Thyroid gland (tissue), 4 donors: Measurements from ENCODE around the gene ZNF420.
A peak's percentile ranks its signal among the peaks of the same experiment; 100 is the strongest.

Experiments used
- POLR2A ChIP-seq, 2 donors: fragments of 450-650 bp; IDR thresholded peaks; one replicate each; pipeline ENCODE4 v1.6.1; 2017; ENCODE audit warnings: antibody characterized with exemption in 2 of 2, mild to moderate bottlenecking in 2 of 2, moderate library complexity in 1 of 2
- TF ChIP-seq, protein P1 (sequence below), 6 experiments: fragments of 200-600 bp in 3 of 6; fragments of 450-650 bp in 3 of 6; sonication (generic) in 3 of 6; IDR thresholded peaks; one replicate each; pipeline ENCODE4 v1.5.1; 2016 to 2019; ENCODE audit warnings: antibody characterized with exemption in 6 of 6, mild to moderate bottlenecking in 2 of 6, inconsistent platforms in 1 of 6, moderate library complexity in 1 of 6

DNA sequence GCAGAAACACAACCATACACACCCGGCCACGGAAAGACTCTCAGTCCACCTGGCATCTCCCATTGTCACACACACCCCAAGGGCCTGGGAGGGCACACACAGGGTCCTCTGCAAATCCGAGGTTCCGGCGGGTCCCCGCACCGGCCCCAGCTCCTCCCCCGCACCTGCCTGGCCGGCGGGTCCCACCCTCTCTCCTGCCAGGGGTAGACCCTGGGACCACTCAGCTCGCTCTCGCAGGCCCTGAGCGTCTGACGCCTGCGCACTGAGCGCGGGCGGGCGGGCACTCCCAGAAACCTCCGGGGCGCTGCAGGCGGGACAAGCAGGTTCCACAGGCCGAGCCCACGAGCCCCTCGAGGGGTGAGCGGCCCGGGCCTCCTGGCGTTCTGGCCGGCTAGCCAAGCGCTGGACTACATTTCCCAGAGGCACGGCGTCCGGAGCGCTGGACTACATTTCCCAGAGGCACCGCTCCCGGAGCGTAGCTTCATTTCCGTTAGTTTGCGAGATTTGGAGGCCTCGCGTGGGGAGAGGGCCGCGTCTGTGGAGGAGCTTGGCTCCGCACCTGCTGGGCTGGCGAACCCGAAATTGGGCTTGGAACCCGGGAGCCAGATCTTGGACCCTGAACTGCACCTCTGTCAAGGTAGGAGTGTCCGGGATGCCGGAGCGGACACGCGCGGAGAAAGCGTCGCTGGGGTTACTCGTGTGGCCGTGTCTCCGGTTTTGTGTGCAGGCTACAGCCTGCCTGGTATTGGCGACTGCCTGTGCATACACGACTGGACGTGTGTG is at the start of gene ZNF420:
- TF ChIP-seq, protein P1, sequence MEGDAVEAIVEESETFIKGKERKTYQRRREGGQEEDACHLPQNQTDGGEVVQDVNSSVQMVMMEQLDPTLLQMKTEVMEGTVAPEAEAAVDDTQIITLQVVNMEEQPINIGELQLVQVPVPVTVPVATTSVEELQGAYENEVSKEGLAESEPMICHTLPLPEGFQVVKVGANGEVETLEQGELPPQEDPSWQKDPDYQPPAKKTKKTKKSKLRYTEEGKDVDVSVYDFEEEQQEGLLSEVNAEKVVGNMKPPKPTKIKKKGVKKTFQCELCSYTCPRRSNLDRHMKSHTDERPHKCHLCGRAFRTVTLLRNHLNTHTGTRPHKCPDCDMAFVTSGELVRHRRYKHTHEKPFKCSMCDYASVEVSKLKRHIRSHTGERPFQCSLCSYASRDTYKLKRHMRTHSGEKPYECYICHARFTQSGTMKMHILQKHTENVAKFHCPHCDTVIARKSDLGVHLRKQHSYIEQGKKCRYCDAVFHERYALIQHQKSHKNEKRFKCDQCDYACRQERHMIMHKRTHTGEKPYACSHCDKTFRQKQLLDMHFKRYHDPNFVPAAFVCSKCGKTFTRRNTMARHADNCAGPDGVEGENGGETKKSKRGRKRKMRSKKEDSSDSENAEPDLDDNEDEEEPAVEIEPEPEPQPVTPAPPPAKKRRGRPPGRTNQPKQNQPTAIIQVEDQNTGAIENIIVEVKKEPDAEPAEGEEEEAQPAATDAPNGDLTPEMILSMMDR (IDR thresholded peaks at IDR 0.05): no peak
- TF ChIP-seq POLR2A (IDR thresholded peaks at IDR 0.05): peak in 1 of 2 donors; percentile 77
